Activated CD4-positive, CD25-positive, alpha-beta regulatory T cell treated with anti-CD3 and anti-CD28 coated beads, Interleukin-2, amount 50 U/mL, for 72 hours (primary cell): ENCODE data around the gene NCAM2.

Experiments used
- DNase-seq: peaks from one replicate; pipeline ENCODE4 v3.0.0; 2021

NCAM2 gene

DNA sequence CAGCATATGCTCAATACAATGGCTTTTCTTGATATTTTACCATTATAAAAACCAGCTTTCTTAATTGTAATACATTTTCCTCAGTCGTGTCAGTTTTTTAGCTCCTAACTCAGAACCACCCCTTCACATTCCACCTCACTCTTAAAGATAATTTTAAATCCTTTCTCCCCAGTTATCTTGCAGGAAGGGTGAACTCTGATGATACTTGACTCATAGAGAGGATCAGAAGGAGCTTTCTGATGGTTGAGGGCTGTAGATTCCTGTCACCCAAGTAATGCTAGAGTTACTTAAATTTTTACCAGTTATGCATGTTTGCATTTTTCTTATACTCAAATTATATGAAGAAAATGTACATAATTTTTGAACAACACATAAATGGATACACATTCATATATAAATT is 233.7 kb downstream of the NCAM2 start:
- no peak for DNase-seq

DNA sequence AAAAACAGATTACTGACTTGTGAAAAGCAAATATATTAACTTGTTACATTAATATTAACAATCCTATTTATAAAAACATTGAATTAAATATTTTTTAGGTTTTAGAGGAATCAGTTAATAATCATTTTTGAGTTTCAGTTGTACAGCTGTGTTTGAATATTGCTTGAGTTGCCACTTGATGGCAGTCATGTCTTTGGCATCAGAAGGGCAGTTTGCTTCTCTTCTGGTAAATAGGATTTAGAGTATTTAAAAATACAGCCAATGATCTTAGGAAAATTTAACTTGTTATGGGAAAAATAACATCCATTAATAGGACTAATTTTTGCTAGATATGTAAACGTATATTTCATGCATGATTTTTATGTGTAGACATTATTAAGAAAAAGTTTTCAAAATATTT is 234.1 kb downstream of the NCAM2 start:
- no peak for DNase-seq

GRCh38 chr21:21233051-21233450 is 234.8 kb downstream of the NCAM2 start:
- no peak for DNase-seq

DNA sequence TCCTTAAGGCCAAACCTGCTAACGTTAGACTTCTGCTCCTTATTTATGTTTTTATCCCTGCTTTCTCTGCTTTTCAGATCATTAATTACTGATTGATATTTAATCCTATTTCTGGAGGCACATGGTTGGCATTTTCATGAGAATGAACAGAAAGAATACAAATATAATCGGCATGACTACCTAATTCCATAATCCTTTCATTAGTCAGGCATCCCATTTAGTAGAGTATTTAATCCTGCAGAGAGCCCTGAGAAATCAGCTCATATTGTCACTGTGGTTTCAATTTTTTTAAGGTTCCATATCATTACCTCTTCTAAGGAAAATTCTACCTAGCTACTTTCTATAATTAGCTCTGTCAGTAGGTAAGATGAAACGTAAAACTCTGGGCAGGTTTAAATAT is 238.8 kb downstream of the NCAM2 start:
- DNase-seq, result no peak

- no peak for DNase-seq
Observed at GRCh38 chr21:21238629-21239400, 240.6 kb downstream of the NCAM2 start.

DNA sequence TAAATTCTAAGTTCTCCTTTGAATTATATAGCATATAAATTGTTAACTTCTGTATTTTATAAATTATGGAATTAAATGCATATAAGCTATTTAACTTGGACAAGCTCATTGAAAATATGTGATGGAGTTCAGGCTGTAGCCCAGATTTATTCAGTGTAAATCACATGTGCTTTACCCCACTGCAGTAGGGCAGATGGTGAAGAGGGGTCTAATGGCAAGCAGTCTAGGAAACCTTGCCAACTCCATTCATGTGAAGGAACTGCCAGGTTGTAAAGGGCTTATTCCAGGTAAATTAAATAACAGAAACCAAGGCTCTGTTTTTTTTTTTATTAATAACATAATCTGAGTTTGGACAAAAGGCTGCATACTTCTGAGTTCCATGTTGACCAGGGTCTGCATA is 243.2 kb downstream of the NCAM2 start:
- no peak for DNase-seq

DNA sequence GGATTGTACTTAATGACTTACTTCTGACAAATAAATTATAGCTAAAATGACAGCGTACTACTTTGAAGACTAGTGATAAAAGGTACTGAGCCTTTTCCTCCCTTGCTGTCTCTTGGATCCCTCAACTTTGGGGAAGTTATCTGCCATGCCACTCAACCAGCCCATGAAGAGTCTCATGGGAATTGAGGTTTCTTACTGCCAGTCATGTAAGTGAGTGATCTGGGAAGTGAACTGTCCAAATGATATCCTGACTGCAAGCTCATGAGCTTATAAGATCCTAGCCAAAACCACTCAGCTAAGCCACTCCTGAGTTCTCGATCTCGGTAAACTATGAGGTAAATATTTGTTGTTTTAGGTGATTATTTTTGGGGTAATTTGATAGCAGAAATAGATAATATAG is 247.8 kb downstream of the NCAM2 start:
- DNase-seq, result no peak

GRCh38 chr21:21247424-21247823 is 249.2 kb downstream of the NCAM2 start:
- DNase-seq, result no peak

GRCh38 chr21:21262048-21262447 is 263.8 kb downstream of the NCAM2 start:
- no peak for DNase-seq

DNA sequence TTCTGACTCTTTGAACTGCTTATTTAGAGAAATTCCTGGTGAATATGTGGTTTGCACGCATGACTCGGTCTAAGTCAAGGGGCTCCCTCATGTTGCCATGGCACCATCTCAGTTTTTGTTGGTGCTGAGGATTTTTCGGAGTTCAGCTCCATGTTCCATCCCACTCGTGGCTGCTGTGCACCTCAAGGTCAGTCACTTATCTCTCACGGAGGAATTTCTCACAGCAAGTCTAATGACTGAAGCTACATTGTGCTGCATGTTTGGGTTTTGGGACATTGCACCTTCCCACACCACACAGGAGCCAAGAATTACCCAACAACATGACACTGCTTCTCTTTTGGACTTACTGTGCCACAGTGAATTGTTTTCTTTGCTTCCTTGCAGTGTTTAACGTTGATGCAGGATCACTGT is 269.9 kb downstream of the NCAM2 start:
- DNase-seq, result no peak

DNA sequence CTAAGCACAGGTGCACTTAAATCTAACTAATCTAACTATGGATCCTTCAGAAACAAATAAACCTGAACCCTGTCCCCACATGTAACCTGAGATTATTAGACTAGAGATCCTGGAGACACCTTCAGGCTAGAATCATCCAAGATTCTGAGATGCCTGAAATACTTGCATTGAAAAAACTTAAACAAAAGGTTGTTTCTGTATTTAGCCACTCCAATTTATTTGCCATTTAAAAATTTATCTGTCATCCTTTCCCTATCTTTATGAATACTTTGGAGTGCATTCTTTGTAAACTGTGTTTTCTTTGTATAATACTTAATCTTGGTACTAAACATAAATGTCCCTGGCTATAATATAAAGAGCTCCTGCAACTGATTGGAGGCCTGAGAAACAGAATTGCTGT is 270.7 kb downstream of the NCAM2 start:
- DNase-seq, result no peak

DNA sequence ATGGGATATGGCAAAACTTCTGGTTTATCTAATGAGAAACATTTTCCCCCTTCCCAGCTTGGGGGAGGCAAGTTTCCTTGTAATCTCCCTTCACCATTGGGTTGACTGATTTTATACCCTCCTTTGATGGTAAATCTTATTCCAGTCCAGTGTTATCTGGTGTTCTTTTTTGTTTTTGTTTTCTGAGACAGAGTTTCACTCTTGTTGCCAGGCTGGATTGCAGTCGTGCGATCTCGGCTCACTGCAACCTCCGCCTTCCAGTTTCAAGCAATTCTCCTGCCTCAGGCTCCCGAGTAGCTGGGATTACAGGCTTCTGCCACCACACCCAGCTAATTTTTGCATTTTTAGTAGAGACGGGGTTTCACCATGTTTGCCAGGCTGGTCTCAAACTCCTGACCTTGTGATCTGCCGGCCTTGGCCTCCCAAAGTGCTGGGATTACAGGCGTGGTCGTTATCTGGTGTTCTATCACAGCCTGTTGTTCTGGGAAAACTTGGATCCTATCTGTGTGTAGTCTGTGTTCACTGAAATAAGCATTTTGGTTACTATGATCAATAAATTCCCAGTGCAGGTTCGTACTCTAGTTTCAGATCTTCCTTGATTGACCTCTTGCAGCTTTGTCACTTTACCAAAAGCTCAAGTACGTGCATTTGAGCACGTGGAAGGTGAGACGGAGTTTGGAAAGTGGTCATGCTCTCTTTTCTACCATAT is 281.1 kb downstream of the NCAM2 start:
- no peak for DNase-seq

DNA sequence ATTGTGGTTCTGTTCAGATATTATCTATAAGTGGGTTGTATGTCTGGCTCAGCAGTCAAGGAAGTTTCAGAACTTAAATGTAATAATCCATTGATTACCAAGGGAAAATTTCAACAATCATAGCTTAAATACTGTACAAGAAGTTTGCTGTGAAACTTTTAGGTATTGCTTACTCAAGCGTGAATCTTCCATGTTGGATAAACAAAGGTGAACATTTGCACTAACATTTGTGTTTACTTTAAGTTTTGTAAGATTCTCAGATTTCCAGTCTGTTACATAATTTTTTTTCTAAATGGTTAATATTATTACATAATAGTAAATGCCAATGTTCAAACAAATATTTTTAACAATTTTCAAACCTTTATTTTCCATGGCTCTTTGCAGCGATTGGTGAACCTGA is 285.6 kb downstream of the NCAM2 start:
- no peak for DNase-seq

DNA sequence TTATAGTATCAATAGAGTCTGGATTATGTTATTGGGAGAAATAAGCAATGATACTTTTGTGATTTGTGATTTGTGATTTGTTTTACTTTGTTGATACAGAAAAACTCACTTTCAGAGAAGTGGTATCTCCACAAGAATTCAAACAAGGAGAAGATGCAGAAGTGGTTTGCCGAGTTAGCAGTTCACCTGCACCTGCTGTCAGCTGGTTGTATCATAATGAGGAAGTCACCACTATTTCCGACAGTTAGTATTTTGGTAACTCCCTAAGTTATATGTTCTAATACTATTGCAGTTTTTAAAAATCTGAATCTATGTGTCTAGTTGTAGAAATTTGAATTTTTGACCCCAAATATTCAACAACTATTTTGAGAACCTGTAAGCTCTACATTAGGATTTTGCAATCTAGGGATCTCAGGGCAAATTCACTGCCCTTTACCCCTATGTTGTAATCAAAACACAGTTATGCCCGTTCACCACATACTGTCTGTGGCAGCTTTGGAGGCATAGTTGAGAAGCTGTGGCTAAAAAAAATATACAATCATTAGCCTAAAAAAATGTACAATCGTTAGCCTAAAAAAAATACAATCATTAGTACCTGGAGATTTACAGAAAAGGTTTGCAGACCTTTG is 288.1 kb downstream of the NCAM2 start:
- no peak for DNase-seq

GRCh38 chr21:21290751-21291150 is 292.5 kb downstream of the NCAM2 start:
- no peak for DNase-seq

- no peak for DNase-seq
Observed at GRCh38 chr21:21291883-21292569, 293.8 kb downstream of the NCAM2 start.

DNA sequence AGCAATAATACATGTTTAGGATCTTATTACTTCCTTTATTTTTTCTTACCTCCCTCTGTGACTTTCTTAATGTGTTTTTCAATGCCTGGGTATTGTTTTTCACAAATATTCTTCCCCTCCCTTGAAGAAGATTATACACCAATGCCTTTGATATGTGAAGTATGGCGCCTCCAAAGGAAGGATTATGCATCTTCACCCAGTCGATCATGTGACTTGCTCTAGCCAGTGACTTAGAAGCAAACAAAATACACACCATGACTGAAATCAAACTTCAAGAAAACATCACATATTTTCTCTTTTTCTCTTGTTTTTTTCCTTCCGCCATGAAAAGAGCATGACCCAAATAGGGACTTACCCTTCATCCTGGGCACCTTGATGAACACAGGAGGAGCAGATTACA is 297.1 kb downstream of the NCAM2 start:
- DNase-seq, result no peak

GRCh38 chr21:21297211-21297610 is 299.0 kb downstream of the NCAM2 start:
- no peak for DNase-seq

GRCh38 chr21:21301013-21301412 is 302.8 kb downstream of the NCAM2 start:
- no peak for DNase-seq

DNA sequence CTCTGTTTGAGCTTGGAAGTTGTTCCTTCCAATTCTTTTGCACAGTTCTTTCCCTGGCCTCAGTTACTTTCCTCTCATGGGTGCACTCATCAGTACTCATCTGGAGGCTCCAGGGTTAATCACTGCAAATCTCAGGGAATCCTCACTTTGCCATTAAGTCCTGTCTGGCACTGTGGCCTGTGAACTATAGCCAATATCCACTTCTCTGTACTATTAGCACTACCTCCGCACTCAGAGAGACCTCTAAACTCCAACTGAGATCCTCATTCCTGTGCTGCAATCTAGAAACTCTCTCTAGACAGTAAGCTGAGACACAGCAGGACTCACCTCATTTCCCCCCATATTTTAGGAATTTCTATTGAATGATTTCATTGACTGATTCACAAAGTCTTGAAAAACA is 311.3 kb downstream of the NCAM2 start:
- DNase-seq, result no peak

DNA sequence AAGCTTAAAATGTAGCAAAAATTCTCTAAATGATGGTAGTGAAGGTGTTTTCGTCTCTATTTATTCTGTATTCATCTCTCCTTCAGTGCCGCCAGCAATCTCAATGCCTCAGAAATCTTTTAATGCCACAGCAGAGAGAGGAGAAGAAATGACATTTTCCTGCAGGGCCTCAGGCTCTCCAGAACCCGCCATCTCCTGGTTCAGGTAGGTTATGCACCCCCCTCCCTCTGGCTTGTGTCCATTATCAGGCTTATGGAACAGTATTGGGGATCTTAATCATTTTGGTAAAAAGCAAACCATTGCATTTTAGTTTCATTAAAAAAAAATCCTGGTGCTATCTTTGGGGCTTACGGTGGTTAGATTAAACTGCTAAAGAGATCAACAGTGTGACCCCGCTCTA is 326.1 kb downstream of the NCAM2 start:
- DNase-seq, result no peak

GRCh38 chr21:21332492-21332891 is 334.3 kb downstream of the NCAM2 start:
- DNase-seq, result no peak

- DNase-seq, result no peak
Observed at GRCh38 chr21:21341041-21341440, 342.8 kb downstream of the NCAM2 start.

DNA sequence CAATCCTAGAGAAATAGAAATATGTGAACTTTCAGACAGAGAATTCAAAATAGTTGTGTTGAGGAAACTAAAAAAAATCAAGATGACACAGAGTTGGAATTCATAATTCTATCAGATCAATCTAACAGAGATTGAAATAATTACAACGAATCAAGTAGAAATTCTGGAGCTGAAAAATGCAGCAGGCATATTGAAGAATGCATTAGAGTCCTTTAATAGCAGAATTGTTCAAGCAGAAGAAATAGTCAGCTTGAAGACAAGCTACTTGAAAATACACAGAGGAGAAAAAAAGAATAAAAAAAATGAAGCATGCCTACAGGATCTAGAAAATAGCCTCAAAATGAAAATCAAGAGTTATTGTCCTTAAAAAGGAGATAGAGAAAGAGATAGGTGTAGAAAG is 347.1 kb downstream of the NCAM2 start:
- no peak for DNase-seq
